Measurements from ENCODE around the gene PDE10A.
"Not testable (repeated sequence)": the region's sequence is repeated elsewhere in the genome, so short reads cannot be mapped to it uniquely, and the experiment has no call there.

PDE10A gene

DNA sequence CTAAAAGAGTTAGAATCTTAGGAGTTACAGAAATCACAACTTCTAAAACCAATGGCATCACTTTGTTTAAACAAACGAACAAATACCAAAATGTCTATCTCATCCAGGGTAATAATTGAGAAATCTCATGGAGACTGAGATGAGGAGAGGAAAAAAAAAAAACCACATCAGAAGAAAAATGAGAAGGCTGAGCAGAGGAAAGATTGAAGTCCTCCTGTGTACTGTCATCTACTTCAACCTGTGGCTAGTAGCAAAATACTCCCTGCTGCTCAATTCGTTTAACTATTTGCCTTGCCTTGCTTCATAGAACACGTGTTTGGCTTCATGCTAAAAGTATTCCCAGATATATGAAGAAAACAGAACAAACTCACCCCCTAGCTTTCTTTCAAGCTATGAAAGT lies 143.7 kb downstream of the PDE10A start:
- DNase-seq: no peak

DNA sequence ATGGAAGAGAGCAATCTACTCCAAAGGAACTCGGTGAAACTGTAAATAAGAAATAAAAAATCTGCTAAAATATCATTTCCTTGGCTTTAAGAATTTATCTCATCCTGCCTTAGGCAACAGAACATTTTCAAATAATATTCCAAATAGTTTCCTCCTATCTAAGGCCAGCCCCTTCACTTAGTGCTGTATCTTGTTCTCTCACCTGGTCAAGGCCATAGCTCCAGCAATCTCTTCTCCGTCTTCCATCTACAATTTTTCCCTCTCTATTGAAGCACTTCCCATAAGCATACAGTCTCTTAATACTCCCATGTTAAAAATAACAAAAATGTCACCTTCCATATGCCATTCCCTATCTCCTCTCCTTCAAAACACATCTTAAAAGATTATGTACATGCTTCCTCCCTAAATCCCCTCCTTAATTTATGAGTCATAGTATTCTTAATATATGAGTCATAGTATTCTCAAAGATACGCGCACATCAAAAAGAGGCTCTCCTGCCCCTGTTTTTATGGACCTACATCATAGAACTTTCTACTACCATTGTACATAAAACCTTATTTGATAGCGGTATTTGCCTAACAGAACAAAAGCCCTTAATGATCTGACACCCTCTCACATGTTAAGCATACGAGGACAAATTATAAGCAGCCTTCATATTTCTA lies 146.9 kb downstream of the PDE10A start:
- no peak for DNase-seq

DNA sequence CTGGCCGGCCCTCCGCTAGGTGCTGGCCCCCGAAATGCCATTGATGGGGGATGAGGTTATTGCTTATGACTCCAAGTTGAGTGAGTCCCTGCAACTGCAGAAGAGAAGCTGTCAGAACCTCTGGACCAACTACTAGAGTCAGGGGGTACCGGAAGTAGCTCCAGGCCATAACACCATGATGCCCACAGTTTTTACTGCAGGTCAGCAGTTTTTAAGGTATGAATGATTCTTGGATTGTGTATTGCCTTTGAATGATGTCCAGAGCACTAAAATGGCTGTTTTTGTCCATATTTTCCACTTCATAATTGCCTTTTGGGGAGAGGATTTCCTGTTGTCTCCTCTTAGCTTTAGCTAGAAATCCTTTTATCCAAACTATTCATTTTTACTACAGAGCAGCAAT lies 148.4 kb downstream of the PDE10A start:
- no peak for DNase-seq

DNA sequence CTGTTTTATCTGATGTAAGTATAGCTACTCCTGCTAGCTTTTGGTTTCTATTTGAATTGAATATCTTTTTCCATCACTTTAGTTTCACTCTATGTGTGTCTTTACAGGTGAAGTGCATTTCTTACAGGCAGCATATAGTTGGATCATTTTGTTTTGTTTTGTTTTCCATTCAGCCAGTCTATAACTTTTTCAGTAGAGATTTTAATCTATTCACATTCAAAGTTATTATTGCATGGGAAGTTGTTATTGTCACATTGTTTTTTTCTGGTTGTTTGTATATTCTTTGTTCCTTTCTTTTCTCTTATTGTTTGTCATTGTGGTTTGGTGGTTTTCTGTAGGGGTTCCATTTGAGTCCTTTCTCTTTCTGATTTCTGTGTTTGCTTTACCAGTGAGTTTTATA lies 151.2 kb downstream of the PDE10A start:
- DNase-seq: no peak

DNA sequence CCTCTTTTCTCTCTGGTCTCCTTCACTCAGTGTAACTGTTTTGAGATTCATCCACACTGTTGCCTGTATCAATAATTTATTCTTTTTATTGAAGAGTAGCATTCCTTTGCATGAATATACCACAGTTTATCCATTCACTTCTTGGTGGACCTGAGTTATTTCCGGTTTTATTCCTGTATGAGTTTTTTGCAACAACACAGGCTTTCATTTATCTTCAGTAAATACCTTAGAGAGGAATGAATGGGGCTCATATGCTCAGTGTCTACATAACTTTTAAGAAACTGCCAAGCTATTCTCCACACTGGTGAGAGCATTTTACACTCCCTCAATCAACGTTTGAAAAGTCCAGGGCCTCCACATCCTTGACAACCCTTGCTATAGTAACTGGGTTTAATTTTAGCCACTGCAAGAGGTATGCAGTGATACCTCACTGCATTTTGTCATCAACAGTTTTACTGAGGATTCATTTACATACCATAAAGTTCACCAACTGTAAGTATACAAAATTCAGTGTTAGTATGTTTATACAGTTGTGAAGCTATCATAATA lies 154.6 kb downstream of the PDE10A start:
- no peak for DNase-seq

DNA sequence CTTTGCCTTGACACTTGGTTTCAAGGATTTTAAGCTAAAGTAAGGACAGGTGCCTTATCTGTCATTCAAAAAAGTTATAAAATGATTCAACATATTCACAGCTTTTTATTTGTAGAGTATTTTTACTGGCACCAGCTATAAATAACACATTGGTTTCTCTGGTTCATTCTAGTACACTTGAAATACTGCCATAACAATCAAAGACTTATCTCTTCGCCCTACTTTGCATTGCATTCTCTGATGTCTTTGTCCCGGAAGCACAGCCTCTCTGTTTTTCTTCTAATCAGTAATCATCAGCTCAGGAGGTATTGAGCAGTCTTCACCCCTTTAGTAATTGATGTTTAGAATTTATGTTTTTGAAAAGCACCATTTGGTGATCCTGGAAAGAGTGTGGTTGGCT lies 156.4 kb downstream of the PDE10A start:
- no peak for DNase-seq

DNA sequence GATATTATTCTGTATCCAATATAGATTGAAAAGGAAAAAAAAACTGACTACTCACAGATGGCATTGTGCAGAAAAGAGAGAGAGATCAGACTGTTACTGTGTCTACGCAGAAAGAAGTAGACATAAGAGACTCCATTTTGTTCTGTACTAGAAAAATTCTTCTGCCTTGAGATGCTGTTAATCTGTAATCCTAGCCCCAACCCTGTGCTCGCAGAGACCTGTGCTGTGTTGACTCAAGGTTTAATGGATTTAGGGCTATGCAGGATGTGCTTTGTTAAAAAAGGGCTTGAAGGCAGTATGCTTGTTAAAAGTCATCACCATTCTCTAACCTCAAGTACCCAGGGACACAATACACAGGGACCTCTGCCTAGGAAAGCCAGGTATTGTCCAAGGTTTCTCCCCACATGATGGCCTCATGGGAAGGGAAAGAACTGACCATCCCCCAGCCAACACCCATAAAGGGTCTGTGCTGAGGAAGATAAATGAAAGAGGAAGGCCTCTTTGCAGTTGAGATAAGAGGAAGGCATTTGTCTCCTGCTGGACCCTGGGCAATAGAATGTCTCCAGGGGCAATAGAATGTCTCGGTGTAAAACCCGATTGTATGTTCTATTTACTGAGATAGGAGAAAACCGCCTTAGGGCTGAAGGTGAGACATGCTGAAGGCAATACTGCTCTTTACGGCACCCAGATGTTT lies 162.7 kb downstream of the PDE10A start:
- DNase-seq: not testable (repeated sequence)

DNA sequence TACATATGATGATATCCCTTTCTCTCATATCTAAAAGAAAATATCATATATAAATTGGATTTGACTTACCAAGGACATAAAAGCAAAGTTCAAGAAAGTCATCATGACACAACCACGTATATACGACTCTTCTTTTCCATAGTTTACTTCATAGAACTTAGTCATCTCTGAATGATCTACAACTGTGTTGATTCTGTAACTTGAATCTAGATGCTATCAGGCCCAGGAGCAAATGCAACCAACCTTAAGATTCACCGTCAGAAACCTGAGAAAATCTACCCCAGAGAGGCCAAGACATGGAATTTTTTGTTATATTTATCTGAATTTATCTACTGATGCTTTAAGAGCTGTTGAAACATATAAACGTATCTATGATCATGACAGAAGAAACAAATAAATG lies 165.6 kb downstream of the PDE10A start:
- no peak for DNase-seq

DNA sequence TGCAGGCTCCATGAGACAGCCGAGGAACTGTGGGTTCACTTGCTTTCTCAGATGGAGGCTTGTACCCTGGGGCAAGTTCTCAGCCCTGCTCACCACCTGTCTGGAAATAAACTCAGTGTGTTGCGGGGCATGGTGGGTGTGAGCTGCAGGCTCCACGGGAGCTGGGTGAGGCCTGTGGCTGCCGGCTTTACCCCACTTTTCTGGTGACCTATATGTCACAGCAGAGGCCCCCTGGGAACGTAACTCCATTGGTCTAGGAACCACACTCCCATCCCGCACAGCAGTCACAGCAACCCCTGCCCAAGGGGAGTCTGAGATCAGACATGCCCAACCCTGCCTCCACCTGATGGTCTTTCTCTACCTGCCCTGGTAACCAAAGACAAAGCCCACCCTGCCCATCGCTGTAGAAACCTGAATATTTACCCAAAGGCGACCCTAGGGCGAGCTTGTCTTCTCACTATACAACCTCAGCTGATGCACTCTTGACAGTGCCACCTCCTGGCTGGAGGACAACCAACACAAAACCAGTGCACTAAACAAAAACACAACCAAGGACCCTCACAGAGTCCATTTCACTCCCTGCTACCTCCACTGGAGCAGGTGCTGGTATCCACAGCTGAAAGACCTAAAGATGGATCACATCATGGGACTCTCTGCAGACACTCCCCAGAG lies 174.3 kb downstream of the PDE10A start:
- no peak for DNase-seq

DNA sequence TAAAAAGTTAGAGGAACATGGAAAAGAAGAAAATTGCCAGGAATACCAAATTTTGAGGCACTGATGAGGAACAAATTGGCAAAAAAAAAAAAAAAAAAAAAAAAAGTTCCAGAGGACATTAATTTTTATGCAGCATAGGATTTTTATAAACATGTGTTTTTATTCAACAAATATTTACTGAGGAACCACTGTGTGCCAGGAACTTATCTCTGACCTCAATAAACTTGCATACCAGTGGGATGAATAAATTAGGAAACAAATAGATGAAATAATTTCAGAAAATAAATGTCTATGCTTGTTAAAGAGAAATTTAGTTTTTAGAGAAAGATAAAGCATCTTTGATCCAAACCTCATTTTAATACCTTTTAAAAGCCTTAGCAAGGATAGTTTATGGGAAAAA lies 175.1 kb downstream of the PDE10A start:
- DNase-seq: no peak

DNA sequence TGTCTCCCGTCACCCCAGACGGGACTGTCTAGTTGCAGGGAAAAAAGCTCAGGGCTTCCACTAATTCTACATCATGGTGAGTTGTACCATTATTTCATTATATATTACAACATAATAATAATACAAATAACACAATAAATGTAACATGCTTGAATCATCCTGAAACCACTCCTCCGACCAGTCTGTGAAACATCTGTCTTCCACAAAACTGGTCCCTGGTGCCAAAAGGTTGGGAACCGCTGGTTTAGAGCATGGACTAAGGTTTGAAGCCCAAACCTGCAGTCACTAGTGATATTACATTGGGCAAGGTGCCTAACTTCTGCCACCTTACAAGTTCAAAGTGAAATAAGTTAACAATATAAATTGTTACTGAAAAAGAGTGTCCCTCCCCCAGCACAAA lies 175.7 kb downstream of the PDE10A start:
- no peak for DNase-seq

DNA sequence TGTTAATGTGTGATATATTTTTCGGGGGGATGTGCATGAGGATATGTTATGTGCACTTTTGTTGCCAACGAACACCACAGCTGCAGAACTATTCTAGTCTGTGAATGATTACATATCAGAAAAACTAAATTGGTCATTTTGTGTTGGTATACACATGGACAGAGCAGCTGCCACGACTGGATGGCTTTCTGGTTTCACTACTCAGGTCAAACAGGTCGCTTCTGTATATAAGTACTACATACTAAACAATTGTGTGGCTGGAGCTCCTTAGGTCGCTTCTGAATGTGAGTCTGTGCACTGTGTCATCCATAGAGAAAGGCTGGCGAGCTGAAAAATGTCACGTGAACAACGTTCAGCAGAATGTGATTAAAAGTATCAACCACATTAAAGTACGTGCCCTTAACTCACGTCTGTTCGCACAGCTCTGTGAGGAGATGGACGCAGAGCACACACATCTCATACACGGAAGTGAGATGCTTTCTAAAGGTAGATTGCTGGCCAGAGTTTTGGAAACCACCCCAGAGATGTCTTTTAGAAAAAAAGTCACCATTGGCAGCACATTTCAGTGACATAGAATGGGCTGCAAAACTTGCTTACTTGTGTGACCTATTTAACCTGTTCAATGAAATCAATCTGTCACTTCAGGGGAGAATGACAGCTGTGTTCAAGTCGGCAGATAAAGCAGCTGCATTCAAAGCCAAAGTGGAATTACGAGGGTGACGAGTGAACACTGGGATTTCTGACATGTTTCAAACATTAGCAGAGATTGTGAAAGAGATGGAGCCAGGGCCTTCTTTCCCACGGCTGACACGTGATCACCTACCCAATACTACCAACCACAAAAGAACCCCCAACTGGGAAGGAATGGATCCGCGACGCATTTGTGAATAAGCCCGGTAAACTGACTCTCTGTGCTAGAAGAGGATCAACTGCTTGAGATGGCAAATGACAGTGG lies 176.6 kb downstream of the PDE10A start:
- DNase-seq: no peak

DNA sequence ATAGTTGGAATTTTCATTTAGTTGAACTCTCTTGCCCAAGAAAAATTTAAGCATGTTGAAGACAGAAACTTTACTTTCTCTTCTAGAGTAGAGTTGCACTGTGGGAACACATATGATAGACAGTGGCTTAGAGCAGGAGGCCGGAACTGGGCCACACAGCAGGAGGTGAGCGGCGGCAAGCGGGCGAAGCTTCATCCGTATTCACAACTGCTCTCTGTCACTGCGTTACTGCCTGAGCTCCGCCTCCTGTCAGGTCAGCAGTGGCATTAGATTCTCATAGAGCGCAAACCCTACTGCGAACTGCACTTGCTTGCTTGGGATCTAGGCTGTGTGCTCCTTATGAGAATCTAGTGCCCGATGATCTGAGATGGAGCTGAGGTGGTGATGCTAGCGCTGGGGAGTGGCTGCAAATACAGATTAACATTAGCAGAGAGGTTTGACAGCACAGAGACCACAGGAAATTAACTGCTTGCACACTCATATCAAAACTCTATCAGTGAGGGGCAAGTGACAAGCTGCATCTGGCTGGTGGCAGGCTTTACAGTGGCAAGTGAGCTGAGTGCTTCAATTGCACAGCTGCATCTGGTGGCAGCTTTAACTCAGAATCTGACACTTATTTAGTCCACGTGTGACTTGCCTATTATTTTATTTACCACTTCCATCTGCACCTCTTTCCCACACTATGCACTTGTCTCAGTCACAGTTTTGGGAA lies 178.7 kb downstream of the PDE10A start:
- no peak for DNase-seq

DNA sequence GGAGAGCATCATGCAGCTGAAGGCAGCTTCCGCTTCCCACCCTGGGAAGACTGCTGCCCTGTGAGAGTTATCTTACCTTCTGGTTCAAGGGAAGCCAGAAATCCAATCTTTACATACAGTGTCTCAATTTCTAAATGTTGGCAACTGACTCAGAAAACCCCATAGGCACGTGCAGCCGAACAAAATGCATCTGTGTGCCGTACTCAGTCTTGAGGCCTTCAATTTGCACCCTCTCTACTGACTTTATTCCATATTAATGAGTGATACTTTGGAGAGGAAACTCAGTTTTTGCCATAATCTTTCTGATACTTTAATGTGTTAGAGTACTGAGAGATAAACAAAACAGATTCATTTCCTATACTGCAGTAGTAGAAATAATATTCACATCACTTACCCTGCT lies 181.1 kb downstream of the PDE10A start:
- no peak for DNase-seq

DNA sequence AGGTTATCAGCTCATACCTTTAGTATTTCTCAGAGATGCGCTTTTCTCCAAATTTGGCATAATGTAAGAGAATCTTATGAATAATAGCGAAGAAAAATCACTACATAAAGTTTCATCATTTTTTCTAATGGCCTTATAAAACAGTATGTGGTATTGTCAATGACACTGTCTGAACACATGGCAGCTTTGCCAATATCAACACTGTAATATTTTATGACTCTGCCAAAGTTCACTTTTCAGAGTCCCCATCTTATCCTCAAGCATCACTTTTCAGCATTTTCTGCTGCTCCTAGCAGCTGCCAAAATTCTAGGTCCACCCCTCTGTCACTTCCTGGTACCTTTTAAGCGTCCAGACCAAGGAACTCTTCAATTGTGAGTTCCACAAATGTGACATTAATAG lies 182.1 kb downstream of the PDE10A start:
- DNase-seq: no peak

DNA sequence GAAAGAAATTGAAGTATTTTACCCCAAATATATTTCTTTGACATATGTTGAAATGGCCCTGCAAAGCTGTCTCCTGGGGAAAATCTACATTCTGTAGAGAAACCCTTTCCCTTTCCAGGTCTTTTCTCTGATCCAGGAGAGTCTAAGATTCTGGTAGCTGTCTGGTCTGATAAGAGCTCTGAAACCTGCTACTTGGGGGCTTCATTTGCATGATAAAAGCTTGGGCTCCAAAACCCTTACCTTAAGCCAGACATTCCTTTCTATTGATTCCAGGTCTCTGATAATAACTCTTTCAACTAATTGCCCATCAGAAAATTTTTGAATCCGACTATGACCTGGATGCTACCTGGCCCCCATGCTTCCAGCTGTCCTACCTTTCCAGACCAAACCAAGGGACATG lies 184.5 kb downstream of the PDE10A start:
- DNase-seq: no peak

DNA sequence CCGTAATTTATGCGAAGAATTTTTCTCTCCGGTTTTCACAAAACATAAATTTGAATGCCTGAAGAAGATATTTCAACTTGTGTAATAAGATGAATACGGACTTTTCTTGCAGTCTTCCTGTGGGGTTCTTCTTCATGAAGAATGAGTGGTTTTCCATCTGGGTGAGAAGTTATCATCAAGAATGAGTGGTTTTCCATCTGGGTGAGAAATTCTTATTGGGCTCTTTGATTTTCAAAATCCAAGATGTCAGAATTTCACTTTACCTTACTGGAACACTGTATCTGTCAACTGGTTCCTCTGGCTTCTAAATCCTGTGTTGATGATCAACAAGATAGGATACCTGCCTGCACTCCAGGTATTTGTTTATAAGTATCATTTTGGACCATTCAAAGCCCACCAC lies 193.6 kb downstream of the PDE10A start:
- no peak for DNase-seq

DNA sequence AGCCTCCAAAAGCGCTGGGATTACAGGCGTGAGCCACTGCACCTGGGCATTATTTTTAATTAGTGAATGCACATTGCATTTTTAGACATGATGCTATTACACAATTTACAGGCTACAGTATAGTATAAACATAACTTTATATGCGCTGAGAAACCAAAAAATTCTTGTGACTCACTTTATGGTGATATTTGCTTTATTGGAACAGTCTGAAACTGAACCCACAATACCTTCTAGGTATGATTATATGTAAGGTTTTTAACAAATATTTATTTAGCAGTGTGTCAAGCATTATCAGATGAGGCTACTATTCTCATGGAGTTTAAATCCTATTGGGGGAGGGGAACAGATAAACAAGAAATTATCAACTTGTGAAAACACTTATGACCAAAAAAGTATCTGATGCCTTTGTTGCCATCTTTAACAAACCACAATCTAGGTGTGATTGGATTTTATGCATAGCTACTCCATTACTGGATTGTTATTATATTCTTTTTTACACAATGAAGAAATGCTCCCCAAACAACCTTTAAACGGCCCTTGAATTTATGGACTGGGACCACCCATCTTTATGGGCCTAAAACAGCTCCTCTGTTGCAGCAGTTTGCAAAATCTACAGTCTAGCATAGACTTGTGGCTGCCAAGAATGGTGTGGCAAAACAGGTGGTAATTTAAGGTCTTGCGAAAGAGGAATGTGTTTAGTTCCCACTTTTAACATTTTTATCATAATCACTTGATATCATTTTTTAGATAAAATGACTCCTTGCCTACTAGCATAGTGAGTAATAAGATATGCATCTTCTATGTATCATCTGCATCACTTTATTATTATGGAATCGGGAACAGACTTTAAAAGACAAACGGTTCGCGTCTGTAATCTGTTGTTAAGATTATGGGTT lies 194.5 kb downstream of the PDE10A start:
- no peak for DNase-seq

DNA sequence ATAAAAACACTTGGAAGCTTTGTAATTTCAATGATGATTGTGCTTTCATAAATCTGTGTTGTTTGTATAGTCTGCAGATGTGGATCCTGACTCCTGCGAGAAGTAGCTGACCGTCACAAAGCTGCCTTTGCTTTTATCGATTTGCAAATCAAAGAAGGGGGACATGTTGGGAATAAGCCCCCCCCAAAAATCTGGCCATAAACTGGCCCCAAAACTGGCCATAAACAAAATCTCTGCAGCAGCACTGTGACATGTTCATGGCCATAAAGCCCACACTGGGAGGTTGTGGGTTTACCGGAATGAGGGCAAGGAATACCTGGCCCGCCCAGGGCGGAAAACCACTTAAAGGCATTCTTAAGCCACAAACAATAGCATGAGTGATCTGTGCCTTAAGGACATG lies 199.5 kb downstream of the PDE10A start:
- not testable (repeated sequence) for DNase-seq

DNA sequence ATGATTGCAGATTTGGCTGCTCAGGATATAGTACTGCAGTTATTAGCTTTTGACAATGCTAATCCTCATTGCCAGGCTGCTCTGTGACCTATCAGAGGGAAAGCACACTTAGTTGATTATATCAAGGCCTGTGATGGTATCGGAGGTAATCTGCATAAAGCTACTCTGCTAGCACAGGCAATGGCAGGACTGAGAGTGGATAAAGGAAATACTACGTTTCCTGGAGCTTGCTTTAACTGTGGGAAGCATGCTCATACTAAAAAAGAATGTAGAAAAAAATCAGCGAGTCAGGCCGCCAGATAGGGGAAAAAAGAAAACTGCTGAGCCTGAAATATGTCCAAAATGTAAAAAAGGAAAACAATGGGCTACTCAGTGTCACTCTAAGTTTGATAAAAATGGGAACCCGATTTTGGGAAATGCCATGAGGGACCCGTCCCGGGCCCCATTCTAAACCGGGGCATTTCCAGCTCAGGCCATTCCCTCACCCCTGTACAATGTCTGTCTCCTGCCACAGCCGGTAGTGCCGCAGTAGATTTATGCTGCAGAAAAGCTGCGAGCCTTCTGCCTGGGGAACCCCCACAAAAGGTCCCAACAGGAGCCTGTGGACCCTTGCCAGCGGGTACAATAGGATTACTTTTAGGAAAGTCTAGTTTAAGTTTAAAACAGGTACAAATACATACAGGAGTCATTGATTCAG lies 203.3 kb downstream of the PDE10A start:
- DNase-seq: not testable (repeated sequence)

DNA sequence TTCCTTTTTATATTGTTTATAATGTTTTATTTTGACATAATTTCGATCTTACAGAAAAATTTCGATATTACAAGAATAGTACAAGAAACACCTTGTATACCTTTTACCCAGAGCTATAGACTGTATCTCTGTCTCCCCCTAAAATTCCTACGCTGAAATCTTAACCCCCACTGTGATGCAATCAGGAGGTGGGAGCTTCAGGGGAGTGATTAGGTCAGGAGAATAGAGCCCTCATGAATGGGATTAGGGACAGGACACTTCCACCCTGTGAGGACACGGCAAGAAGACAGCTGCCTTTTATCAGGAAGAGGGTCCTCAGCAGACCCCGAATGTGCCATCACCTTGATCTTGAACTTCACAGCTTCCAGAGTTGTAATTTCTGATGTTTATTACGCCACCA lies 204.9 kb downstream of the PDE10A start:
- DNase-seq: no peak

Data from NCI-H69 (cell line).